Activated T-cell treated with anti-CD3 and anti-CD28 coated beads, Interleukin-2, amount 50 U/mL, for 4 hours (primary cell): ENCODE measurements around the gene GRAMD1A. TPM values are rescaled to one million over a fixed set of nuclear protein-coding genes. Genes with fewer than 3 reads are reported as not detected.
"Not testable (repeated sequence)": the region's sequence is repeated elsewhere in the genome, so short reads cannot be mapped to it uniquely, and the experiment has no call there.

Experiments
- ATAC-seq, 2 donors: fragments of 200-7000 bp; cut with Tn5 transposase; one replicate each; pipeline ENCODE4 v1.10.0; 2021
- DNase-seq: peaks from one replicate; pipeline ENCODE4 v3.0.0-alpha.2; 2020
- H3K27me3 Mint-ChIP-seq: one replicate; pipeline ENCODE4 v1.8.0; 2021; ENCODE audit warnings: low read depth, mixed read lengths
- H3K36me3 Mint-ChIP-seq: one replicate; pipeline ENCODE4 v1.8.0; 2022; ENCODE audit warnings: mixed read lengths; ENCODE audit not compliant: insufficient read depth
- H3K4me1 Mint-ChIP-seq: one replicate; pipeline ENCODE4 v1.8.0; 2021; ENCODE audit warnings: low read depth, mixed read lengths
- H3K4me3 Mint-ChIP-seq: one replicate; pipeline ENCODE4 v1.8.0; 2021; ENCODE audit warnings: mild to moderate bottlenecking, moderate library complexity, mixed read lengths
- H3K9me3 Mint-ChIP-seq: one replicate; pipeline ENCODE4 v1.8.0; 2021; ENCODE audit warnings: mixed read lengths
- total RNA-seq, 3 donors: library from RNA; stranded (reverse); gene quantifications; one replicate each; pipeline ENCODE4 v1.2.1, GENCODE V29; 2021

The GRAMD1A gene
- total RNA-seq, 3 donors from 2014 or later, result 162 to 192 (median 170) TPM

GRCh38 chr19:35050662-35051061, 50.5 kb downstream of the GRAMD1A start:
- not testable (repeated sequence) for ATAC-seq, H3K27me3 Mint-ChIP-seq, H3K4me3 Mint-ChIP-seq, DNase-seq, H3K4me1 Mint-ChIP-seq, H3K36me3 Mint-ChIP-seq, H3K9me3 Mint-ChIP-seq

DNA sequence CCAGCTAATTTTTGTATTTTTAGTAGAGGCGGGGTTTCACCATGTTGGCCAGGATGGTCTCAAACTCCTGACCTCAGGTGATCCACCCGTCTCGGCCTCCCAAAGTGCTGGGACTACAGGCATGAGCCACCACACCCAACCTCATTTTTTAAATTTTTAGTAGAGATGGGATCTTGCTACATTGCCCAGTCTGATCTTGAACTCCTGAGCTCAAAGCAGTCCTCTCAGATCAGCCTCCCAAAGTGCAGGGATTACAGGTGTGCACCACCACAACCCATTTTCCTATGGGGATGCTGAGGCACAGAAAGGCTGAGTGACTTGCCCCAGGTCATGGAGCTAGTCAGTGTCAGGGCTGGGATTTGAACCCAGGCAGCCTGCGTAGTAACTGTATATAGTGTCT, 51.1 kb downstream of the GRAMD1A start:
- not testable (repeated sequence) for H3K27me3 Mint-ChIP-seq, H3K4me3 Mint-ChIP-seq, DNase-seq, ATAC-seq, H3K36me3 Mint-ChIP-seq, H3K9me3 Mint-ChIP-seq, H3K4me1 Mint-ChIP-seq

- DNase-seq (no peak), ATAC-seq (no peak)
- no peaks in the 10 kb centered on the region for H3K9me3 Mint-ChIP-seq
- H3K4me3 Mint-ChIP-seq, result no peak overlapping the region
- H3K36me3 Mint-ChIP-seq, result no peaks in the 10 kb centered on the region
- no peaks in the 10 kb centered on the region for H3K4me1 Mint-ChIP-seq
- H3K27me3 Mint-ChIP-seq, result peaks cover 5% of the 10 kb centered on the region
These were observed 51.7 kb downstream of the GRAMD1A start for GRCh38 chr19:35051796-35052195.

- no peak overlapping the region for H3K4me3 Mint-ChIP-seq
- H3K36me3 Mint-ChIP-seq, result no peaks in the 10 kb centered on the region
- peaks cover 5% of the 10 kb centered on the region for H3K27me3 Mint-ChIP-seq
- no peaks in the 10 kb centered on the region for H3K9me3 Mint-ChIP-seq
- ATAC-seq (no peak), DNase-seq (no peak)
- H3K4me1 Mint-ChIP-seq, result no peaks in the 10 kb centered on the region
These were observed 52.6 kb downstream of the GRAMD1A start for GRCh38 chr19:35052599-35053190.

DNA sequence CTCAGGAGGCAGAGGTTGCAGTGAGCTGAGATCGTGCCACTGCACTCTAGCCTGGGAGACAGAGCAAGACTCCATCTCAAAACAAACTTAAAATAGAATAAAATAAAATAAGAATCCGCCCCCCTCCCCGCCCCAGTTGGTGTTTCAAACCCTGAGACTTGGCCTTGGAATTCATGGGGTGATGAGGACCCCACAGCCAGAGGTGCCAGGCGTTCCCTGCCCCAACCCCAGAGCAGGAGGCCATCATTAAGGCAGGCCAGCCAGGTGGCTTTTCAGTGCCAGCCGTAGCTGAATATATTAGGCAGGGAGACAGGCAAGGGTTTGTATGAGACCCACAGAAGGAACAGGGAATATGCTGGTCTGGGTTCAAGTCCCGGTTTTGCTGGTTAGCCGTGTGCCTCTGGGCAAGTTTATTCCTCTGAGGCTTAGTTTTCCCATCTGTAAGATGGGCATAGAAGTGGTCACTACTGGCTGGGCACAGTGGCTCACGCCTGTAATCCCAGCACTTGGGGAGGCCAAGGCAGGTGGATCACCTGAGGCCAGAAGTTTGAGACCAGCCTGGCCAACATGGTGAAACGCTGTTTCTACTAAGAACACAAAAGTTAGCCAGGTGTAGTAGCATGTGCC, 53.7 kb downstream of the GRAMD1A start:
- ATAC-seq (no peak), DNase-seq (no peak)
- H3K36me3 Mint-ChIP-seq, result no peaks in the 10 kb centered on the region
- no peak overlapping the region for H3K4me3 Mint-ChIP-seq
- H3K9me3 Mint-ChIP-seq, result no peaks in the 10 kb centered on the region
- H3K4me1 Mint-ChIP-seq, result no peaks in the 10 kb centered on the region
- H3K27me3 Mint-ChIP-seq, result peaks cover 5% of the 10 kb centered on the region

DNA sequence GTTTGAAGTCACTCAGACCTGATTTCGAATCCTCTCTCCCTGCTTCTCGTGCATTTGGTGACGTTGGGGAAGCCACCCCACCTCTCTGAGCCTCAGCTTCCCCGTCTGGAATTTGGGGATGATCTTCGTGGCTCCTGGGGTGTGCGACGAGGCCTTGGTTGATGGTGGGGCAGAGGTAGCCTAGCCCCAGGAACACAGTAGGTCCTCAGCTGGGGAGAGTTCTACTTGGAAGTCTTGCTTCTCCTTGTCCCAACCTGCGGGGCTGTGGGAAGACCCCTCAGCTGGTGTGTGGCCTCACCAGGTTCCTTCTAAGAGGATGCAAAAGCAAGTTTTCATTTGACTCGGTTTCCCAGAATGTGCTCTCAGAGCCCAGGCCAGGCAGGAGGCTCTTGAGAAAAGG, 54.5 kb downstream of the GRAMD1A start:
- Mint-ChIP-seq H3K9me3 (no peaks in the 10 kb centered on the region), H3K36me3 (no peaks in the 10 kb centered on the region), H3K4me3 (no peak overlapping the region), H3K4me1 (no peaks in the 10 kb centered on the region), H3K27me3 (peaks cover 5% of the 10 kb centered on the region)
- ATAC-seq, result no peak
- no peak for DNase-seq

- Mint-ChIP-seq H3K9me3 (no peaks in the 10 kb centered on the region), H3K4me1 (no peaks in the 10 kb centered on the region), H3K4me3 (no peak overlapping the region), H3K27me3 (peaks cover 5% of the 10 kb centered on the region), H3K36me3 (no peaks in the 10 kb centered on the region)
- DNase-seq, result no peak
- ATAC-seq, result no peak
These were observed 55.6 kb downstream of the GRAMD1A start for GRCh38 chr19:35055715-35056179.

DNA sequence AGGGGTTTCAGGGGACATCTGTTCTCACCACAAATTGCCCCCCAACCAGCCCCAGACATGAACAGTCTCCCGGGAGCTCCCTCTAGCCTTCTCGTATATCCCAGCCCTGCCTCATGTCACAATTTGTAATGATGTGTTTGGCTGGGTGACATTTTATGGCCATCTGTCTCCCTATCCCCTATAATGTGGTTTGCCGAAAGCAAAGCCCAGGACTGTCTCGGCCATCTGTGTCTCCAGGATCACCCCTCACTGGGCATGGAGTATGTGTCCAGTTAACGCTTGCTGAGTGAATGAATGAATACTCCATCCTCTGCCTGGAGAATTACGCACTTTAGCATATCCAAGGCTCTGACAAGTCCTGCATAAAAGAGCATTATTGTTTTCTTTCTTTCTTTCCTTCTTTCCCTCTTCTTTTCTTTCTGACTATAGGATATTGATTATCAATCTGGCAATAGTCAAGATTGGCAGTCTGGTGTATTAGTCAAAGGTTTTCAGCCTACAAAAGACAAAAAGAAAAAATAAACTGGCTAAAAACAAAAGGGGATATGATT, 56.5 kb downstream of the GRAMD1A start:
- Mint-ChIP-seq H3K36me3 (no peaks in the 10 kb centered on the region), H3K4me3 (no peak overlapping the region), H3K4me1 (no peaks in the 10 kb centered on the region), H3K9me3 (no peaks in the 10 kb centered on the region), H3K27me3 (peaks cover 5% of the 10 kb centered on the region)
- DNase-seq (no peak), ATAC-seq (no peak)

DNA sequence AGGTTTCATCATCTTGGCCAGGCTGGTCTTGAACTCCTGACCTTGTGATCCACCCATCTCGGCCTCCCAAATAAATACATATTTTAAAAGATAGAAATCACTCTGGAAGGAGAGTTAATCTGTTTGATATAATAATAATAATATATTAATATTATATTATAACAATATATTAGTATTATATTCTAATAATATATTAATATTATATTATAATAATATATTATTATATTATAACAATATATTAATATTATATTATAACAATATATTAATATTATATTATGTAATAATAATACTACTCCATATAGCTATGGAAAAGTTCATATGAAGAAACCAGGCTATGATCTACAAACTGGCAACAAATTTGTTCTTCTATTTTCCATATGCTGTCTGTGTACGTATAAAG, 58.2 kb downstream of the GRAMD1A start:
- Mint-ChIP-seq H3K4me1 (peaks cover under 1% of the 10 kb centered on the region), H3K4me3 (no peak overlapping the region), H3K9me3 (no peaks in the 10 kb centered on the region), H3K27me3 (peaks cover 5% of the 10 kb centered on the region), H3K36me3 (no peaks in the 10 kb centered on the region)
- ATAC-seq (no peak), DNase-seq (no peak)

DNA sequence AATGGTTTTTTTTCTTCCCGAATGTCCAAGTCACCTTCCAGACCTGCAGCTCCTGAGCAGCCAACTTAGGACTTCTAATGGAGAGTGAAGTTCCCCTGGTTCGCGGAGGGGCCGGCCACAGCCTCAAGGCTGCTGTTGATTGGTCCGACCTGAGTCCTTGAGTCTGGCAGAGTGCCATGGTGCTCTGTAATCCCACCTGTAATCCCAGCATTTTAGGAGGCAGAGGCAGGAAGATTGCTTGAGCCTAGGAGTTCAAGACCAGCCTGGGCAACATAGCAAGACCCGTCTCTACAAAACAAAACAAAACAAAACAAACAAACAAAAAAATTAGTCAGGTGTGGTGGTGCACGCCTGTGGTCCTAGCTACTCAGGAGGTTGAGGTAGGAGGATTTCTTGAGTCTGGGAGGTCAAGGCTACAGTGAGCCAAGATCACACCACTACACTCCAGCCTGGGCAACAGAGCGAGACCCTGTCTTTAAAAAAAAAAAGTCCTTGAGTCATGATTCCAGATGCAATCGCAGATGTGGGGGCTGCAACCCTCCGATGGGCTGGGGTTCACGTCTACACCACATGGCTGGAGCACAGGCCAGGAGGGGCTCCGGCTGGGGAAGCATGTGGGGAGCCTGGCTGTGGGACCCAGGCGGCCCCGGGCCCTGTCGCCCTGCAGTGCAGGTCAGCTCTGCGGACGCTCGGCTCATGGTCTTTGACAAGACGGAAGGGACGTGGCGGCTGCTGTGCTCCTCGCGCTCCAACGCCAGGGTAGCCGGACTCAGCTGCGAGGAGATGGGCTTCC, 59.1 kb downstream of the GRAMD1A start:
- H3K27me3 Mint-ChIP-seq, result peaks cover 5% of the 10 kb centered on the region
- no peaks in the 10 kb centered on the region for H3K36me3 Mint-ChIP-seq
- DNase-seq (no peak), ATAC-seq (no peak)
- no peak overlapping the region for H3K4me3 Mint-ChIP-seq
- H3K4me1 Mint-ChIP-seq, result peaks cover 8% of the 10 kb centered on the region
- no peaks in the 10 kb centered on the region for H3K9me3 Mint-ChIP-seq

DNA sequence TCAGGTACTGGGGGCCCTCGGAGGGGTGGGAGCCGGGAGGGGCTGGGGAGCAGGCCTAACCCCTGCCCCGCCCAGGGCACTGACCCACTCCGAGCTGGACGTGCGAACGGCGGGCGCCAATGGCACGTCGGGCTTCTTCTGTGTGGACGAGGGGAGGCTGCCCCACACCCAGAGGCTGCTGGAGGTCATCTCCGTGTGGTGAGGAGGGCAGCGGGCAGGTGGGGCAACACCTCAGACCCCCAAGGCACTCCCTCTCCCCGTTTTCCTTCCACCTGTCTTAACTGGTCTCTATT, 59.6 kb downstream of the GRAMD1A start:
- ATAC-seq (no peak), DNase-seq (no peak)
- H3K4me3 Mint-ChIP-seq, result no peak overlapping the region
- H3K9me3 Mint-ChIP-seq, result no peaks in the 10 kb centered on the region
- peaks cover 5% of the 10 kb centered on the region for H3K27me3 Mint-ChIP-seq
- H3K36me3 Mint-ChIP-seq, result no peaks in the 10 kb centered on the region
- H3K4me1 Mint-ChIP-seq, result peaks cover 8% of the 10 kb centered on the region

DNA sequence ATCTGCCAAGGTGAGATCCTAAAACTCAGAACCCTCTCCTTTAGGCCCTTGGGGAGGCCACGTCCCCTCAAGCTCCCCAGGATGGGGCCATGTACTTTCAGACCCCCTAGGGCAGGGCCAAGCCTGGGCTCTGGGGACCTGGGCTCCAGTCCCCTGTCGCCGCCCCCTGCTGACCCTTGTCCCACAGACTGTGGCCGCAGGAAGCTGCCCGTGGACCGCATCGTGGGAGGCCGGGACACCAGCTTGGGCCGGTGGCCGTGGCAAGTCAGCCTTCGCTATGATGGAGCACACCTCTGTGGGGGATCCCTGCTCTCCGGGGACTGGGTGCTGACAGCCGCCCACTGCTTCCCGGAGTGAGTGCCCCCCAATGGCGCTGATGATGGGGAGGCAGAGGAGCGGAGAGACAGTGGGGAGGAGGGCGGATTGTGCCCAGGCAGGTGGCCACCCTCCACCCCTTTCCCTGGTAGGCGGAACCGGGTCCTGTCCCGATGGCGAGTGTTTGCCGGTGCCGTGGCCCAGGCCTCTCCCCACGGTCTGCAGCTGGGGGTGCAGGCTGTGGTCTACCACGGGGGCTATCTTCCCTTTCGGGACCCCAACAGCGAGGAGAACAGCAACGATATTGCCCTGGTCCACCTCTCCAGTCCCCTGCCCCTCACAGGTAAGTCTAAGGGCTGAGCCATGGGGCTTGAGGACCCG, 60.2 kb downstream of the GRAMD1A start:
- DNase-seq (no peak), ATAC-seq (no peak)
- peaks cover 5% of the 10 kb centered on the region for H3K27me3 Mint-ChIP-seq
- no peak overlapping the region for H3K4me3 Mint-ChIP-seq
- no peaks in the 10 kb centered on the region for H3K9me3 Mint-ChIP-seq
- H3K36me3 Mint-ChIP-seq, result no peaks in the 10 kb centered on the region
- H3K4me1 Mint-ChIP-seq, result peaks cover 8% of the 10 kb centered on the region

GRCh38 chr19:35061583-35062373, 61.7 kb downstream of the GRAMD1A start:
- no peak for DNase-seq
- no peak for ATAC-seq
- Mint-ChIP-seq H3K4me1 (peaks cover 11% of the 10 kb centered on the region), H3K4me3 (no peak overlapping the region), H3K27me3 (no peaks in the 10 kb centered on the region), H3K36me3 (no peaks in the 10 kb centered on the region), H3K9me3 (peaks cover 3% of the 10 kb centered on the region)

- ATAC-seq (no peak), DNase-seq (no peak)
- Mint-ChIP-seq H3K36me3 (no peaks in the 10 kb centered on the region), H3K4me1 (peaks cover 15% of the 10 kb centered on the region), H3K27me3 (no peaks in the 10 kb centered on the region), H3K9me3 (peaks cover 3% of the 10 kb centered on the region), H3K4me3 (no peak overlapping the region)
These were observed 62.8 kb downstream of the GRAMD1A start for GRCh38 chr19:35062942-35063341.
